GM18873 (cell line): ENCODE data around the gene SLC38A8.

ENCODE experiments used
- ATAC-seq: cut with Tn5 transposase; IDR thresholded peaks from one replicate; pipeline ENCODE4 v1.9.1; 2021; ENCODE audit warnings: mild to moderate bottlenecking, moderate library complexity, moderate number of reproducible peaks; ENCODE audit not compliant: unreplicated experiment, low FRiP score

SLC38A8 gene

GRCh38 chr16:83973077-83973476 is 69.5 kb downstream of the SLC38A8 start:
- ATAC-seq: no peak

GRCh38 chr16:83972256-83973008 is 70.2 kb downstream of the SLC38A8 start:
- no peak for ATAC-seq

GRCh38 chr16:83971165-83972130 is 71.1 kb downstream of the SLC38A8 start:
- ATAC-seq: no peak

- ATAC-seq: no peak
Observed at GRCh38 chr16:83970430-83970815, 72.2 kb downstream of the SLC38A8 start.

- ATAC-seq: no peak
Observed at GRCh38 chr16:83969771-83970429, 72.7 kb downstream of the SLC38A8 start.

- ATAC-seq: no peak
Observed at GRCh38 chr16:83968891-83969649, 73.5 kb downstream of the SLC38A8 start.

GRCh38 chr16:83968306-83968851 is 74.2 kb downstream of the SLC38A8 start:
- no peak for ATAC-seq

- ATAC-seq: no peak
Observed at GRCh38 chr16:83967838-83968305, 74.7 kb downstream of the SLC38A8 start, which contains the start of gene NECAB2. NECAB2 (plus strand) TSS chr16:83968244; CDS start chr16:83968649, 405 bp downstream.

- no peak for ATAC-seq
Observed at GRCh38 chr16:83967091-83967490, 75.5 kb downstream of the SLC38A8 start.

GRCh38 chr16:83966153-83966696 is 76.4 kb downstream of the SLC38A8 start:
- no peak for ATAC-seq

- ATAC-seq: no peak
Observed at GRCh38 chr16:83965444-83966152, 77.0 kb downstream of the SLC38A8 start.

GRCh38 chr16:83964684-83965443 is 77.7 kb downstream of the SLC38A8 start:
- no peak for ATAC-seq

GRCh38 chr16:83963277-83964119 is 79.1 kb downstream of the SLC38A8 start:
- no peak for ATAC-seq

- ATAC-seq: no peak
Observed at GRCh38 chr16:83961591-83961990, 81.0 kb downstream of the SLC38A8 start.

GRCh38 chr16:83960521-83961249 is 81.9 kb downstream of the SLC38A8 start:
- no peak for ATAC-seq
